ENCODE measurements around the gene VIP. TPM values are rescaled to one million over a fixed set of nuclear protein-coding genes. Genes with fewer than 3 reads are reported as not detected.

VIP gene
- total RNA-seq, 1 donor from 2014 or later = 3.0 TPM

DNA sequence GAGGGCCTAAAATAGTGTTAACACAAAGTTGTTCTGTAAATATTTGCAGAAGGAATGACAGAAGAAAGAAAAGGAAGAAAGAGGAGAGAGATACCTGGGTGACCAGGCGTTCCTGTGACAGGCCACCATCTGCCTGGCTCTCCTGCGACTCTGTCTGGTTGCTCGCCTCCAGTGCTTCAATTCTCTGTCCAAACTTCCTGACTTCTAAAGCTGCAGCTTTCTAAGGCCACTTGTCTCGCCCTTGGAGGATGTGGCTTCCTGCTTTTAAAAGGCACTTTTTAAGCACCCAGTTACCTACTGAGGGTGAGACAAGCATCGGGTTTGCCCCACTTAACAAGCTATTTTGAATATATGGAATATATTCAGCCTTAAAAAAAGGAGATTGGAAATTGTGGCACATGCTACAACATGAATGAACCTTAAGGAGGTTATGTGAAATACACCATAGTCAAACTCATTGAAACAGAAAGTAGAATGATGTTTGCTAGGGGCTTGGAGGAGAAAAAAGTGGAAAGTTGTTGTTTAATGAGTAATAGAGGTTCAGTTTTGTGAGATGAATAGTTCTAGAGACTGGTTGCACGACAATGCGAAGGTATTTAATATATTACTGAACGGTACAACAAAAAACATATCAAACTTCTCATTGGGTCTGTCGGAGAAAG lies 32.8 kb downstream of the VIP start:
- no peak for DNase-seq (ENCODE audit: low spot score)

- DNase-seq (ENCODE audit: low spot score) = no peak
Observed at GRCh38 chr6:152794696-152795095, 44.1 kb downstream of the VIP start.

GRCh38 chr6:152804150-152804549 lies 53.6 kb downstream of the VIP start:
- no peak for DNase-seq (ENCODE audit: low spot score)

Other genes starting within 250 kb of the VIP start
- gene SYNE1, start 113.4 kb upstream of the VIP start, total RNA-seq = 65.6 TPM
- gene MYCT1, start 52.9 kb upstream of the VIP start, total RNA-seq = 6.8 TPM
- gene FBXO5, start 232.2 kb downstream of the VIP start, total RNA-seq = 3.3 TPM